ENCODE results near the gene BCCIP.

GRCh38 chr10:125802739-125803138, 20.6 kb upstream of the BCCIP start:
- no peak for TF ChIP-seq POLR2A (IDR thresholded peaks at IDR 0.05)
- TF ChIP-seq CTCF (IDR thresholded peaks at IDR 0.05) = no peak
- TF ChIP-seq POLR2AphosphoS5 (IDR thresholded peaks at IDR 0.05; ENCODE audit: insufficient read depth in 1 of 2, low read depth in 1 of 2) = no peak
